Activated effector memory CD4-positive, alpha-beta T cell treated with Interleukin-2 at 50 U/mL for 16 hours (primary cell): ENCODE measurements around the gene RDH12.
"Not testable (repeated sequence)": the region's sequence is repeated elsewhere in the genome, so short reads cannot be mapped to it uniquely, and the experiment has no call there.

Experiments used
- DNase-seq: peaks from one replicate; pipeline ENCODE4 v3.0.0-alpha.2; 2020

The RDH12 gene

GRCh38 chr14:67709346-67709745 is 7.7 kb downstream of the RDH12 start:
- DNase-seq, result not testable (repeated sequence)

DNA sequence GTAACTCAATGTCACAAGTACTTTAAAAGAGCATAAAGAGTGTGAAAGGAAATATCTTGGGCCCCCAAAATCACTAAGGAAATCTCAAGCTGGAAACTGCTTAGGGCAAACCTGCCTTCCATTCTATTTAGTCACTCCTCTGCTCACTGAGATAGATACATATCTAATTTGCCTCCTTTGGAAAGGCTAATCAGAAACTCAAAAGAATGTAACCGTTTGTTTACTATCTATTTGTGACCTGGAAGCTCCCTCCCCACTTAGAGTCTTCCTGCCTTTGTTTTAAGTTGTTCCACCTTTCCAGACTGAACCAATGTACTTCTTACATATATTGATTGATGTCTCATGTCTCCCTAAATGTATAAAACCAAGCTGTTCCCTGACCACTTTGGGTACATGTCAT is 8.1 kb downstream of the RDH12 start:
- not testable (repeated sequence) for DNase-seq

DNA sequence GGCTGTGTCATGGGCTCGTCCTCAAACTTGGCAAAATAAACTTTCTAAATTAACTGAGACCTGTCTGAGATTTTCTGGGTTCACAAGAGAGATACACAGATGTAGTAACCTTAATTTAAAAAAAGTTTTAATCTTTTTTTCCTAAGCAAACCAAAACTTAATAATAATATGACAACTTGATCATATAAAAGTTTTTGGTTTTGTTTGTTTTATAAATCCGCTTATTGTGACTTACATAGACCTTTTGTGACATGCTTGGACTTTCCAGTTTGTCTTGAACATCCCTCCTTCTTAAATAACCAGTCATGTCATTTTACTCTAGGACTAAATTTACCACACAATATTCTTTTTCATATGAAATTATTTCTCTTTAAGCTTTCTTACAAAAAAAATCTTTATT is 8.5 kb downstream of the RDH12 start:
- no peak for DNase-seq

DNA sequence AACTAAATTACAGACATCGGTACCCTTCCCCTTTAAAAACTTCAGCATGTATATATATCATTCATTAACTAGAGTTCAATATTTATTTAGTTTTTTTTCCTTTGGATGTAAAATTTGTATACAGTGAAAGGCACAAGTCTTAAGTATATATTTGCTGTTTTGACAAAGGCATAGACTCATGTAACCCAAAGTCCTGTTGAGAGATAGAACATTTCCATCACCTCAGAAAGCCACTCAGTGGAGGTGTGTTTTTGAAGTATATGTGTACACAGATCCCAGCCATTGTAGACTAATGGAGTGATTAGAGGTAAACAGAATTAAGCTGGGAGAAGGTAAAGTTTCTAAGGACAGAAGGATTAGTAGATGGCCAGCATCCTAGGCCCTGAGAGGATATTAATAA is 15.4 kb downstream of the RDH12 start:
- no peak for DNase-seq

- DNase-seq, result no peak
These were observed 16.6 kb downstream of the RDH12 start for GRCh38 chr14:67718265-67718664.

DNA sequence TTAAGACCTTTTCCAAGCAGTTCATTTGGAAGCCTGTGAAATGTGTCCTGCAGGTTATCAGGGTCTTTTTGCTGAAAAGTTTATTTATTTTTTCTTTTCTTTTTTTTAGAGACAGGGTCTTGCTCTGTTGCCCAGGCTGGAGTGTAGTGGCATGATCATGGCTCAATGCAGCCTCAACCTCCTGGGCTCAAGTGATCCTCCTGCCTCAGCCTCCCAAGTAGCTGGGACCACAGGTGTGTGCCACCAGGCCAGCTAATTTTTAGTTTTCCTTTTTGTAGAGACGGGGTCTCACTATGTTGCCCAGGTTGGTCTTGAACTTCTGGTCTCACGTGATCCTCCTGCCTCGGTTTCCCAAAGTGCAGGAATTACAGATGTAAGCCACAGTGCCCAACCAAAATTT is 17.7 kb downstream of the RDH12 start:
- DNase-seq, result not testable (repeated sequence)

DNA sequence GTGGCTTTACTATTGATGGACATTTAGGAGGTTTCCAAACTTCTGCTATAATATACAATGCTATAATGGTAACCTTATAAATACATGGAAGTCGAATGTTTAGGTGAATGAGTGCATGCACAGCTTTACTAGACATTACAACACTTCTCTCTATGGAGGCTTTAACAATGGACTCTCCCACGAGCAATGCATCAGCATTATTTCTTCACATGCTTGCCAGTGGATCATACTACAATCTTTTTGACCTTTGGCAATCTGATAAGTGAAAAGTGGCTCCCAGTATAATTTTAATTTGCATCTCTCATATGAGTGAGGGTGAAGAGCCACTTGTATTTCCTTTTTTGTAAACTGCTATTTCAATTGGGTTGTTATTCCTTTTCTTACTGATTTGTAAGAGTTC is 18.2 kb downstream of the RDH12 start:
- DNase-seq, result no peak

DNA sequence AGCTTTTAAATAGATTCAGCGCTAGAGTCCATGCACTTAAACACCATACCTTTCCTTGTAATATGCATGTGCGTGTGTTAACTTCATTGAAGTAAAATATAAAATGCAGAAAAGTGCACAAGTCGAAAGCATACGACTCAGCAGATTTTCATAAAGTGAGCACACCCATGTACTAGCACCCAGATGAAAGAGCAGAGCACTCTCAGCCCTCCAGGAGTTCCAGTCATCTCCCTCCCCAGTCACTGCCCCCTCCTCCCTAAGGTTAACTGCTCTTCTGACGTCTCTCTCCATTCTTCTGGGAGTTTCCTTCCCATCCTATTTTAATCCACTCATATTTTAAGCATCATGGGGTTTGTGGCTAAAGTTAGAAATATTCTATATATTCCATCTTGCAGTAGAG is 20.2 kb downstream of the RDH12 start:
- DNase-seq, result no peak

- no peak for DNase-seq
These were observed 20.6 kb downstream of the RDH12 start for GRCh38 chr14:67722293-67722692.

- no peak for DNase-seq
These were observed 23.5 kb downstream of the RDH12 start for GRCh38 chr14:67725171-67725570.

DNA sequence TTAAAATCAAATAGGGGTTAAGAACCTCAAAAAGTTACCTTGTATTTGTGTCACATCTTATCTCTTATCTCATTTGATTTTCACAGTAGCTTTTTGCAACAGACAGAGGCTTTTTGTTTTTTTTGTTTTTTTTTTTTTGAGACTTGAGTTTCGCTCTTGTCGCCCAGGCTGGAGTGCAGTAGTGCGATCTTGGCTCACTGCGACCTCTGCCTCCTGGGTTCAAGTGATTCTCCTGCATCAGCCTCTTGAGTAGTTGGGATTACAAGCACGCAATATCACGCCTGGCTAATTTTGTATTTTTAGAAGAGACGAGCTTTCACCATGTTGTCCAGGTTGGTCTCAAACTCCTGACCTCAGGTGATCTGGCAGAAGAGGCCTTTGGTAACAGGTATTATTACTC is 25.7 kb downstream of the RDH12 start:
- no peak for DNase-seq

GRCh38 chr14:67728258-67728657 is 26.6 kb downstream of the RDH12 start:
- DNase-seq, result no peak

DNA sequence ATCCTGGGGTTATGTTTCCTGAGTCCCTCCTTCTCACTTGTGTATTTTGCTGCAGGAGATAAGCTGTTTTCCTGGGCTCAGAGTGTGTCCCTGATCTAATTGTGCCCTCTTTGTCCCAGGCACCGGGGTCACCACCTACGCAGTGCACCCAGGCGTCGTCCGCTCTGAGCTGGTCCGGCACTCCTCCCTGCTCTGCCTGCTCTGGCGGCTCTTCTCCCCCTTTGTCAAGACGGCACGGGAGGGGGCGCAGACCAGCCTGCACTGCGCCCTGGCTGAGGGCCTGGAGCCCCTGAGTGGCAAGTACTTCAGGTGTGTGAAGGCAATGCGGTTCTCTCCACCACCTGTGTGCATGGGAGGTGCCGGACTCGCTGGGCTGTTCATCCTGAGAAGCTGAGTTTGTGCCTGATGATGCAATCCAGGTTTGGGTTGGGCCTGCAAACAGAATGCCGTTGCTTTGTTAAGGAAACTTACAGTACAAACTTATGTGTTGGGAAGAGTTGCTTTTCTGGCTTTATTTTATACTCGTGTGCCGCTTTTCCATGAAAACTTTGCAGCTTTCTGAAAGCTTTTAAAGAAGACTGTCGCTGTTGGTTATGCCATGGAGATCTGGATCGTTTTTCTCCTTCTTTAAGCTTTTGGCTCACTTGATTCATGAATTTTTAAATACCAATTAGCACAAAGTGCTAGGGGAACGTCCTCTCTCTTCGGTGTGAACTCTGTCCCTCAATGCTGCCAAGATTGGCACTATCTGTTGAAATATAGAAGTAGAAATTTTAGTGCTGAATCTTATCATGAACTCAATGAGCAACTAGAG is 27.6 kb downstream of the RDH12 start:
- no peak for DNase-seq

DNA sequence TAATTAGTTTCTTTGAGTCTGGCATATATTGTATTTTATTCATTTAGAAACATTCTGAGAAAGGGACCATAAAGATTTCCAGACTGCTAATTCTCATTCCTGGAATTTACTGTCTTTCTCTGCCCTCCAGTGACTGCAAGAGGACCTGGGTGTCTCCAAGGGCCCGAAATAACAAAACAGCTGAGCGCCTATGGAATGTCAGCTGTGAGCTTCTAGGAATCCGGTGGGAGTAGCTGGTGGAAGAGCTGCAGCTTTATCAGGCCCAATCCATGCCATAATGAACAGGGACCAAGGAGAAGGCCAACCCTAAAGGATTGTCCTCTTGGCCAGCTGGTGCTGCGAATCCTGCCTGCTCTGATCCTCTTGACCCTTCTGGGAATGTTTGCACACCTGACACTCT is 31.9 kb downstream of the RDH12 start:
- DNase-seq, result no peak

DNA sequence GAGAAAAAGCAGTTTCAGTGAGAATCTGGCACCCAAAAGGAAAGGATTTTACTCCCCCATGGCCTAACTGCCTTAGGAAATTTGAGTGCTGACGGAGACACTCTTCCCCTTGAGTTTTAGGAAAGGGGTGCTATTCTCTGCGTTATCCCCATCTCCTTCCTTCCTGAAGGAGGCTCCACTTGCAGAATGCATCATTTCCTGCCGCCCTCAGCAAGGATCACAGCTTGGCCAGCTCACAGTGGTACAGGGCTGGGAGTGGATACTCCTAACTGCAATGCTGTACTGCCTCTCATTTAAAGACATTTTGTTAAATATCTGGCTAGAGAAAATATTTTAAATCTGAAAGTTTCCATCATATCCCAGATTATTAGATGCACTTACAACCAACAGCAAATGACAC is 33.0 kb downstream of the RDH12 start:
- DNase-seq, result no peak

DNA sequence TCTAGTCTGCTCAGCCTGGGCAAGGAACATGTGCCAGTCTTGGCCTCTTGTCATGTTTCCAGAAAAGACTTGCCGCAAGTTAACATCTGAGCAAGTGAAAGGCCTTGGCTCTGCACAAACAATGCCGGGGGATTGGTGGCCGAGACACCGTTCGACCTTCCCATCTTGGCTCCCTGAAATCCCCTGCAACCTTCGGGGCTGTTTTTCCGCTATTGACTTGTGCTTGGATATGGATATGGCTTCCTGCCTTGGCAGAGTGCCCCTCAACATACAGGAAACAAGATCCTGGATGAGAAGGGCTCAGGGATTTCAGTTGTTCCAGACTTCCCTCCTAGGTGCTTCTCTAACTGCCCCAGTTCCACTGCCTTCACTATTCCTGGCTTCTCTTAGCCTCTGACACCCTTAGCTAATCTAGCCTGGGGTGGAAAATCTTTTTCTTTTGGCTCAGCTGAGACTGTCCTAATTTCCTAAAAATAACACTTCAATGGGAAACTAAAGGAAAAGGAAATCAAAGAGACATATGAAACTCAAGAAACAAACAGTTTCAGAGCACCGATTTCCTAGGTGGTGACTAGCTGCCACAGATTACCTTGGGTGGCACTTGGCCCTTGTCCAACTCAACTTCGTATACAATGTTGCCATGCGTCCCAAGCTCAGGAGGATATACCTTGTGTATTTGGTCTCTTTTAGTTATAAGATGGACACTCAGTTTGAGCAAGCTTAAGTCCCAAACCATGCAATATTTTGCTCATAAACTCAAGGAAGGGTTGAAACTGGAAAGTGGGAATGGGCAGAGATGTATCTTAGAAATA is 33.9 kb downstream of the RDH12 start:
- no peak for DNase-seq

GRCh38 chr14:67736771-67737170 is 35.1 kb downstream of the RDH12 start:
- no peak for DNase-seq

DNA sequence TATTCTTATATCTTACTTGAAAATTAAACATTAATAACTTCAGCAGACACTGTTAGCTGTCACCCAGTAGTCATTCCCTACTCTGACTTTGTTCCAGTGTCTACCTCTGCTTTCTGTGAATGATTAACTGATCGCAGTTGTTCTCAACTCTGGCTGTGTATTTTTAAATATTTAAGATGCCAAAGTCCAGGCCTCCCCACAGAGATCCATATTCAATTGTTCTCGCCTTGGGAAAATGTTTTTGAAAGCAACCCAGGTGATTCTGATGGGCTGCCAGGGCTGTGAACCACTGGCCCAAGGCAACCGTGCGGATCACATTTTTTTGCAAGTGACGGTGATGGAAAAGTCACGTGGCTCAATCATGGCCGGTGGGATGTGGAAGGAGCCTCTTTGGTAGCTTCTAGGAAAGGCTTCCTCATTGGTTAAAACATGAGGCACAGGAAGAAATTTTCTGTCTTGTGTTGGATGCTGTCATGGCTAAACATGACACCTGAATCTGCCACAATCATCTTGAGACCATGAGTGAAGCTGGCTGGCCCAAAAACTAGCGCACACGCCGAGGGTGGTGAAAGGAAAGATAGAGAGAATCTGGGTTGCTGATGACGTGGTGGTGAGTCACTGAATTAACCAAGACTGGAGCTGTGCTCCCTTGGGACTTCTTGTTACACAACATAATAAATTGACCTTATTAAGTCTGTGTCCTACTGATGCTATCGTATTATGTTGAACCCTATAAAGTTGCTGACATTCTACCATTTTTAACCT is 37.2 kb downstream of the RDH12 start:
- no peak for DNase-seq

GRCh38 chr14:67744046-67744445 is 42.4 kb downstream of the RDH12 start:
- no peak for DNase-seq

DNA sequence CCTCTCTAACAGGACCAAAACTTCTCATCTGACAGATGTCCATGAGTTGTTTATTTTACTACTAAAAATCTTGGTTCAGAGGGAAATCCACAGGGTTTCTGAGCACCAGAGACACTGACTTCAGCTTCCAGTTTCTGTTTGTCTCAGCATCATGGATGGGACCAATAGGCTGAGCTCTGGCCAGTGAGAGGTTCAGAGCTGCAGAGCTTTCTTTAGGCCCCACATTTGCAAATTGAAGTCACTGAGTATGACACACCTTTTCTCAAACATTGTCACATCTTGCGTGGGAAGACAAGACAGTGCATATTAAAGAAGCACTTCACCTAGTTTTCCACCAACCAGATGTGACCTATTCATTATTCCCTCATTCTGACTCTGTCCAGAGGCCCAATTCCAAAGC is 45.2 kb downstream of the RDH12 start:
- DNase-seq, result no peak

- DNase-seq, result no peak
These were observed 46.6 kb downstream of the RDH12 start for GRCh38 chr14:67748312-67748711.

DNA sequence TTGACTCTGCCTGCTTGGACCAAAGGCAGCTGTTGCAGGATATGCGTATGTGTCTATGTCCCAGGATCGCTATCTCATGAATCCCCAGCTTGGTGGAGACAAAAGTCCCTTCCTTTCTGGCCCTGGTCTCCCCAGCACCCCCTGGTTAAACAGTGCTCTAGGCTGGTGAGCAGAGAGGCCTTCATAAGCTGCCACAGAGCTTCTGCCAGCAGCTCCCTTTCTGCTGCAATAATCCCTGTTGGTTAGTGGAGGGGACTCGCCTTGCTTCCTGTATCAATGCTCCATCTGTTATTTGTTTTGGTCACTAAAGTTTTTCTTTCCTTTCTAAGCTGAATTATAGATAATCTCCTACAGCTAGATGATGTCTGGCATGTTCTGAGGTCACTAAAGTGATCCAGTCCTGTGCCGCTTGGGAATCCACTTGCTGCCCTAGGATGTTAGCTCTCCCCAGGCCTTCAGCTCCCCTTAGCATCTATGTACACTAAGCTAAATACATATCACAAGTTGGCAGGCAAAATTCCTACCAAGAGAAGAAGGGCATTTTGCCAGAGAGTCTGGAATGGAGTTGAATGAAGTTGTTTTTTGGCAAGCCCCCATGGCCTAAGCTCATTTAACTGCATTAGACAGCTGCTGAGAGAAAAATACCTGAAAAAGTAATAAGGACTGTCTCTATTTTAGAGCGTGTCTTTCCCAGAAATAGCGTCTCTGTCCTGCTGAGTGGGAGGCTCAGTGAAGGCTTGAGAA is 47.8 kb downstream of the RDH12 start:
- DNase-seq, result no peak

GRCh38 chr14:67756496-67756895 is 54.8 kb downstream of the RDH12 start:
- no peak for DNase-seq
